Islet precursor cell (in vitro differentiated cells): ENCODE data around the gene HLCS.
A peak's percentile ranks its signal among the peaks of the same experiment; 100 is the strongest.

Experiments
- DNase-seq: peaks from one replicate; pipeline ENCODE4 v3.0.0-alpha.2; 2018

HLCS gene

DNA sequence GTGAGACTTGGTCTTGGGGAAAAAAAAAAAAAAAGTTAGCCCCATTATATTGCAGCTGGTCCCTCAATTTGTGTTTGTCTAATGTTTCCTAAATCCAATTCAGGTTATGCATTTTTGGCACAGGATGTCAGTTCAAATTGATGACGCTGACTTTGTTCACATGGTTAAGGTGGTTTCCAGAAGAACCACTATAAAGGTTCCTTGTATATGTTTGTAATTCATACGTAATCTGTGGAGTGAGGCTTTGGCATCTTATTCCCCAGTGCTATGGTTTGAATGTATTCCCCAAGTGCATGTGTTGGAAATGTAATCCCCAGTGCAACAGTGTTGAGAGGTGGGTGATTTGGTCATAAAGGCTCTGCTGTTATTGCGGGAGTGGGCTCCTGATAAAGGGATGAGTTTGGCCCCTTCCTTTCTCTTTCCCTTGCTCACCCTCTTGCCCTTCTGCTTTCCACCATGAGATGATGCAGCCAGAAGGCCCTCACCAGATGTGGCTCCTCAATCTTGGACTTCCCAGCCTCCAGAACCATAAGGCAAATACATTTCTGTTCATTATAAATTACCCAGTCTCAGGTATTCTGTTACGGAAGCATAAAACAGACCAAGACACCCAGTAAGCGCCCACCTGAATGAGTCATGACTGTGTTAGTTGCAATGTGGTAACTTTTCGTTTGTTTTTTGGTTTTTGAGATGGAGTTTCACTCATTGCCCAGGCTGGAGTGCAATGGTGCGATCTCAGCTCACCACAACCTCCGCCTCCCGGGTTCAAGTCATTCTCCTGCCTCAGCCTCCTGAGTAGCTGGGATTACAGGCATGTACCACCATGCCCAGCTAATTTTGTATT lies 19.5 kb upstream of the HLCS start:
- DNase-seq, result no peak

- DNase-seq, result no peak
Observed at GRCh38 chr21:36981977-36982700, 15.7 kb upstream of the HLCS start.

DNA sequence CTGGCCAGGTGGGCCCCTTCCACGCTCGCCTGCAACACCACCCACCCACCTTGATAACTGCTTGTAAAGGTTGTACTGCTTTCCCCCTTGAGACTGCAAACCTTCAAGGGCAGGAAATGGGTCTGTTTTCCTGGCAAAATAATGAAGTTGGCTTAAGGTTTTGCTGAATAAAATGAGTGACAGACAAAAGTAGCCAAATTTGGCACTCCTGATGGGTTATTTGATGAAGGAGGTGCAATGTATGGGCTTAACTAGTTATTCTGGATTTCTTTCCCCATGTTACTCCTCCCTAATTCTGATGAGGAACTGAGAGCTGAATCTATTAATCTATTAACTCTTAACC lies 14.6 kb upstream of the HLCS start:
- no peak for DNase-seq

DNA sequence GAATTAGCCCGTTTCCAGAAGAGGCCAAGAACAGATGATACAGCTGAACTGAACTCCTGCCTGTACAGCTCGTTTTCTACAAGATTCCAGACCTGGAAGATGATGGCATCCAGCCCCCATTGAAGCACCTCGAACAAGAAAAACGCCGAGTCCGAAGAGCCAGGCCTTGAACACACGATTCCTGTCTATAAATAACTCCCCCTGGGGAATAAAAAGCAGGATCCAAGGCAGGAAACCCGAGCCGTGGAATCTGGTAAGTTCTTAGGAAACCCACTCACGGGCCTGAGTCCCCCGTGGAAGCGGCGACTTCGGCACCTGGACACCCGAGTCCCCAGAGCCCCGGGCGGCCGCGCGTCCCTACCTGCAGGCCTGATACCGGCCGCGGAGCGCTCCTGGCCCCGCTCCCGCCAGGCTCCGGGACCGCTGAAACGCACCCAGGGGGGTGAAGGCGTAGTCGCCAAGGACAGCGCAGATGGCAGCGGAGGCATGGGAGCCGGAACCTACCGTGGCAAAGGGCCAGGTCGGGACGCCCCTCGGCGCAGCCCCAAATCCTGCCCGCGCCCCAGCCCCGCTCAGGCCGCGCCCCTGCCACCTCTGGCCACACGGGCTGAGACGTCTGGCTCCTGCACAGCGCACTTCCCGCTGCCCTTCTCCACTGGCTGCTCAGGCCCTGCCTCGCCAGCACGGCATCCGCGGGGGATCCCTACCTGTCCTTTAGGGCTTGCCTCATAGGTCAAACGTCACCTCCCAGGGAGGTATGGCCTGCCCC lies 14.0 kb upstream of the HLCS start:
- DNase-seq, result peak; percentile 78

GRCh38 chr21:36976882-36977651 lies 10.6 kb upstream of the HLCS start:
- peak; percentile 68 for DNase-seq

DNA sequence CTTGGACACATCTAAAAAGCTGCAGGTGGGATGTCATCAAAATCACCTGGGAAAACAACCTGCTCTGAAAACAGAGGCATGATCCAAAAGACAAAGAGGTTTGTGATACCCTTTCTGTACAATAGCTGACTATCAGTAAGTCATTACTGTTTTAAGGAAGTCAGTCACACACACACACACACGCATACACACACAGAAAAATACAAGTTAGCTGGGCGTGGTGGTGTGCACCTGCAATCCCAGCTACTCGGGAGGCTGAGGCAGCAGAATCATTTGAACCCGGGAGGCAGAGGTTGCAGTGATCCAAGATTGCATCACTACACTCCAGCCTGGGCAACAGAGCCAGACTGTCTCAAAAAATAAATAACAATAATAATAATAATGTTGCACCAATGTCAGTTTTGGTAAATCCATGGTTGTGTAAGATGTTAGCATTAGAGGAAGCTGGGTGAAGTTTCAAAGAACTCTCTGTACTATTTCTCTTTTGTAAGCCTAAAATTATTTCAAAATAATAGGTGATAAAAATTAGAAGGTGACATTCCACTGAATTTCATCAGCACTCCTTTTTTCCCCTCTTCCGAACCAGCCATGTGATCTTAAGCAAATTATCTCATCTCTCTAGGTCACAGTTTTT lies 9.9 kb upstream of the HLCS start:
- no peak for DNase-seq

DNA sequence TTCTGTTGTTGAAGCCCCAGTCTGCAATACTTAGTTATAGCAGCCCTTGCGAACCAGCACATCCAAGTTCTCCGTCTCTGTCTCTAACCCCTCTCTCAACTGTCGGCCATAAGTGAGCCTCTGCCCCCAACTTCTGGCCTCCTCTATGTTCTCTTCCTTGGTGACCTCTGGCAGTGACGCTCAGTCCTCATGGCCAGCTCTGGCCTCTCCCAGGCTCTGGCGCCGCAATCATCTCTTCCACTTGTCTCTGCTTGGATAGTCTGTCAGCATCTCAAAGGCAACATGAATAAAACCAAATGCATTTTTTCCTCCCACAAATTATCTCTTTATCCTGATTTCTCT lies 8.4 kb upstream of the HLCS start:
- DNase-seq, result no peak

DNA sequence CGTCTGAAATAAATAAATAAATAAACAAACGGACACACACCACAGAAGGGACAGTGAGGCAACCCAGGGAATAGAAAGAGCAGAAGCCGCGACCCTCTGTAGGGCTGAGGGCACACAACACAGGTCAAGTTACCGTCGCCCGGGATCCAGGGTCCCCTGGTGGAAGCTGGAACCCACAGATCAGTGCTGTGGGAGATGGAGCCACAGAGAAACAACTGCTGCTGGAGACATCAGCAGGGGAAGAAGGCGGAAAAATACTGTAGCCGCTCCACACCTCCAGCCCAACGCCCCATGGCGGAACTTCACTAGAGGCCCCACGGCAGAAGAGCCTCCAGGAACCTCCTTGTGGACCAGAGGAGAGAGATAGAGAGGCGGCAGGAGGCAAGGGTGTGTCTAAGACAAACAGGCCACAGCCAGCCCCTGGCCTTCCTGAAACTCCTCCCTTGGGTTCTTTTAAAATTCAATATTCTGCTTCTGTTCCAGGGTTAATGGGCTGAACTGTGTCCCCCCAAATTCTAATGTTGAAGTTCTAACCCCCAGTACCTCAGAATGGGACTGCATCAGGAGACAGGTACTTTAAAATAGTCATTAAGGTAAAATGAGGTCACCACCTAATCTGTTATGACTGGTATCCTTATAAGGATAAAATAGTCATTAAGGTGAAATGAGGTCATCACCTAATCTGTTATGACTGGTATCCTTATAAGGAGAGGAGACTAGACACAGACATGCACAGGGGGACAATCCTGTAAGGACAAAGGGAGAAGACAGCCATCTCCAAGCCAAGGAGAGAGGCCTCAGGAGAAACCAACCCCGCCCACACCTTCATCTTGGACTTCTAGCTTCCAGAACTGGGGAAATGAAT lies 7.7 kb upstream of the HLCS start:
- no peak for DNase-seq

DNA sequence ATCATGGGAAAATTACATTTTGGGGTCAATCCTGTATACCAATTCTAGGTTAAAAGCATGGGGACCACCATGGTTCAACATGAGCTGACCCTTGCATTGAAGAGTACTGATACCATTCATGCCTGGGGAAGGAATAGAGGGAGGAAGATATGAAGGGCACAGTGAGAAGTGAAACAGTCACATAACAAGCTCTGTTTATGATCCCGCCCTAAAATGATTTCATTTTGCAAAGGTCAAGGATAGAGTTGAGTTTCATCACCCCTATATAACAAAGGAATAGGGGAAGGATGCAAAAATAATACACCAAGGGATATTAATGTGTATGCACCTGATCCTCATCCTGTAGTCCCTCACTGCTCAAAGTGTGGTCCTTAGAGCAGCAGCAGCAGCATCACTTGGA lies 2.5 kb upstream of the HLCS start:
- no peak for DNase-seq

DNA sequence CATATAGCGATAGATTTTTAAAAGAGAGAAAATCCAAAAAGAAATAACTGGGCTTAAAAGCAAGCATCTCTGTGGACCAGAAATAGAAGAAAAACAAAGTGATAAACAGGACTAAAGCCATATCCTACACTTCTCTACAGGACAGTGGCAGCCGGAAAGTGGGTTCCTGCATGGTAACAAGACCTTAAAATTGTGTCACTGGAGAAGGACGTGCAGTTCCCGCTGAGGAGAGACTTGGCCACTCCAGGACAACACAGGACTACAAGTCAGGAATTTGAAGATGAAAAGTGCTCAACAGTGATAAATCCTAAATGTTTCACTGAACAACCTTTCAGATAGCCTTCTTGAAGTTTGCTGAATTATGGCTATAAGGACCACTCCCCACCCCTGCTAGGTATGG lies 1.9 kb upstream of the HLCS start:
- no peak for DNase-seq

DNA sequence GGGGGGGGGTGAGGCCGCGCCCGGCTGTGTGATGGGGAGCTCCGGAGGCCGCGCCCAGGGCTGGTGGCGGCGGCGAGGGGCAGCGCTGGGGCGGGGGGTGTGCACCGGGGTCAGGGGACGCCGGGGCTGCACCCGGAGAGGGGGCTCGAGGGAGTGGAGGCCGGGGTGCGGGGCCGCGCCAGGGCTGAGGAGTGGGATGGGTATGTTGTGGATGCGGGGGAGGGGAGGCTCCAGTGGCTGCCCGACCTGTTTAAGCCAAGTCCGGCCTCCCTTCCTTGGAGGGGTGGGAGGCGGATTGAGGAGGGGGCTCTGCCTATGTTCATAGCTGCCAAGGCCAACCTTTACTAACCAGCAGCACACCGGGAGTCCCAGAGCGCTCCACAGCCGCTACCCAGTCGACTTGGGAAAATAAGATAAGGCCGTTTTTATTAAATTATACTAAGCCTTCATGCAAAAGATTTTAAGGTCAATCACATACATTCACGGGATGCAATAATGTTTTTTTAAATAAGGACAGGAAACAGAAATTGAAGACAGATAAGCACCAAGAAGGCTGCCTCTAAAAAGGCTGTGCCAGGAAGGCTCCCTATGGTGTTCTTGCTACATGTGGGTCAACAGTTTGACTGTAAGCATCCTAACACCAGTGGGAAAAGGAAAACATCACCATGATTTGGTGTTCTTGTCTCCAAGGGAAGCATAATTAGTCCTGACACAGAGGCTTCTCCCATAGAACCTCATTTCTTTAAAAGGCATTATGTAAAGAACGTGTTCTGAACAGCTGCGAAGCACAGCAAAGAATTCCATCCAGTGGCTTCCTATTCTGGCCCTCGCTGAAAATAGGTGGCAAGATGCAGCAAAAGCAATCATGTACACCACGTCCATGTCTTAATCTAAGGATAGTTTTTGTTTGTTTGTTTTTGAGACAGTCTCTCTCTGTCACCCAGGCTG lies 626 bp upstream of the HLCS start:
- DNase-seq, result no peak

DNA sequence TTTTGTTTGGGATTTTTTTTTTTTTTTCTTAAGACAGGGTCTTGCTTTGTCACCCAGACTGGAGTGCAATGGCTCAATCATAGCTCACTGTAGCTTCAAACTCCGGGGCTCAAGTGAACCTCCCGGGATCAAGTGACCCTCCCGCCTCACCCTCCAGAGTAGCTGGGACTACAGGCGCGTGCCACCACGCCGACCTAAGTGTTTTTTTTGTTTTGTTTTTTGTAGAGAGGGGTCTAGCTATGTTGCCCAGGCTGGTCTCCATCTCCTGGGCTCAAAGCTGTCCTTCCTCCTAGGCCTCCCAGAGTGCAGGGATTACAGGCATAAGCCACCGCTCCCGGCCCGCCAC lies 776 bp downstream of the HLCS start:
- no peak for DNase-seq

- no peak for DNase-seq
Observed at GRCh38 chr21:36964827-36965719, 1.4 kb downstream of the HLCS start.

DNA sequence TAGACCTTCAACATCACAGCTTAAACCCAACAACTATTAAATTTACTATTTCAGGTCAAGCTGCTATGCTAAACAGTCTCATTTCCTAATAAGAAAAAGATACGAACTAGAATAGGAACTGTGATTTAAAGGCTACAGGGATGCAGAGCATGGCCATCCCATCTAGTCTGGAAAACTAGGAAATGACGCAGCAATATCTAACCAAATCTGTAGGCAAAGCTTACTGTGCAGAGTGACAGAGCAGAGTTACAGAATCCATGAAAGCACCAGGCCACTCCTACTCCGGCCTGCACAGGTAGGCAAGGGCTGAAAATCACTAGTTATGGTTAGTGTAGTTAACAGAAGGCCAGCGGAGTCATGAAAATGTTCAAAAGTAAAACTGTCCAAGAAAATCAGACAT lies 2.1 kb downstream of the HLCS start:
- DNase-seq, result no peak

- no peak for DNase-seq
Observed at GRCh38 chr21:36962098-36962780, 4.2 kb downstream of the HLCS start.

- no peak for DNase-seq
Observed at GRCh38 chr21:36960676-36961284, 5.7 kb downstream of the HLCS start.

DNA sequence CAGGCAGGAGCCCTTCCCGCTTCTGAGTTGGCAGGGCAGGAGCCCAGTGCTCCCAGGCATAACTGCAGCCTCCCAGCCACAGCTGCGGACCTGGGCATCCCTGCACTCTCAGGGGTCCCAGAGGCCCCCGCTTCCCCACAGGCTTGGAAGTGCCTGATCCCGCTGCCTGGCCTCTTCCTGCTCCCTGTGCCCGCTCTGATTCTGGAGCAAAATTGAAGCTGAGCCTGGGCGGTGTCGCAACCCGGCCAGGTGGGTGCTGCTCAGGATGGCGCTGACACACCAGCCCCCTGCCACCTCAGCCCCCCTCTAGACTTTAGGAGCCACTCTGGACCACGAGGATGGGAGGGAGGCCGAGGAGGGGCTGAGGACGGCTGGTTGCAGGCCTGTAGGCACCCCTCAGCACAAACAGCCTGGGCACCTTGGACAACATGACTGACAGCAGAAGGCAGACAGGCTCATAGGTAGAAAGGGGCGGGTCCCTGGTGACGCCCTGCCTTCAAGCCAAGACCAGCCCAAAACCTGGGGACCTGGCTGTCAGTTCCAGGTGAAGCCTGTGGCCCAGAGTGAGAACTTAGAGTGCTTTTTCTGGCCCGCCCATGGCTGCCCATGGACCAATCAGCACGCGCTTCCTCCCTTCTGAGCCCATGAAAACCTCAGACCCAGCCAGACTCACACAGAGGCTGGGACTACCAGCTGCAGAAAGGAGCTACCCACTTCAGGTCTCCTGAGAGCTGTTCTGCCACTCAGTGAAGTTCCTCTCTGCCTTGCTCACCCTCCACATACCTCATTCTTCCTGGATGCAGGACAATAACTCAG lies 7.2 kb downstream of the HLCS start:
- peak; percentile 83 for DNase-seq
